HepG2 (cell line): ENCODE measurements around the gene CSN2. TPM values are rescaled to one million over a fixed set of nuclear protein-coding genes. Genes with fewer than 3 reads are reported as not detected.

ENCODE experiments used
- ATAC-seq: fragments of 200-7000 bp; cut with Tn5 transposase; 3 replicates; pipeline ENCODE4 v1.9.1; 2020; ENCODE audit warnings: mild to moderate bottlenecking, moderate library complexity
- BruUV-seq: library from RNA; stranded (reverse); fragments of 400-500 nt; replicated peaks from 2 replicates; lab custom pipeline; 2021; lab: Mats Ljungman, UMichigan
- CTCF ChIA-PET: fragments of 300-600 bp; formaldehyde crosslinking; extraction: SDS; loops from one replicate; lab custom pipeline; 2021; ENCODE audit warnings: low total read pairs, inconsistent platforms, low intra/inter-chr PET ratio; lab: Yijun Ruan, JAX
- POLR2A ChIA-PET: fragments of 350-600 bp; sonication (Branson Sonifier 250); formaldehyde crosslinking; loops from one replicate; lab custom pipeline; 2020; ENCODE audit warnings: antibody characterized with exemption, inconsistent platforms; lab: Yijun Ruan, JAX
- DNase-seq: peaks from one replicate; pipeline ENCODE4 v3.0.0-alpha.2; 2015; ENCODE audit warnings: low spot score
- FAIRE-seq: peaks from 3 replicates; lab custom pipeline; 2011; peaks lifted over from hg19 to GRCh38; lab: Jason Lieb, UNC
- H2AFZ ChIP-seq: one replicate; pipeline ENCODE4 v1.6.1; 2011; ENCODE audit warnings: low read length, inconsistent platforms
- H3K27ac ChIP-seq: fragments of 300-600 bp; 3 replicates; pipeline ENCODE4 v1.8.0; 2011; ENCODE audit warnings: mixed run types, mild to moderate bottlenecking, mixed read lengths, low read length, inconsistent platforms; ENCODE audit not compliant: insufficient read depth; ENCODE audit errors: extremely low read length
- H3K27me3 ChIP-seq, 2 experiments: fragments of 200-600 bp in 1 of 2; 2 replicates in 1 of 2; 3 replicates in 1 of 2; pipeline versions ENCODE4 v1.6.0 to v1.8.0; 2011; ENCODE audit warnings: low read length in 2 of 2, mild to moderate bottlenecking in 2 of 2, moderate library complexity in 2 of 2, inconsistent platforms in 1 of 2; ENCODE audit not compliant: insufficient read depth in 2 of 2, control insufficient read depth in 1 of 2
- H3K36me3 ChIP-seq, 2 experiments: fragments of 200-600 bp in 1 of 2; replicated peaks in 1 of 2; 2 replicates in 1 of 2; 3 replicates in 1 of 2; pipeline versions ENCODE4 v1.5.1 to v1.8.0; 2011; ENCODE audit warnings: low read length in 2 of 2, inconsistent platforms in 1 of 2; ENCODE audit not compliant: insufficient read depth in 2 of 2, control insufficient read depth in 1 of 2
- H3K4me1 ChIP-seq: 2 replicates; pipeline ENCODE4 v1.5.1; 2012; ENCODE audit warnings: low read length, inconsistent platforms; ENCODE audit not compliant: insufficient read depth
- H3K4me2 ChIP-seq: 2 replicates; pipeline ENCODE4 v1.6.0; 2011; ENCODE audit warnings: low read depth, low read length, inconsistent platforms
- H3K4me3 ChIP-seq, 3 experiments: fragments of 200-600 bp in 1 of 3; sonication (generic), shearing (Covaris generic) in 1 of 3; replicated peaks in 1 of 3; 2 replicates each; pipeline ENCODE4 v1.5.1; 2011 to 2016; ENCODE audit warnings: low read length in 3 of 3, inconsistent platforms in 2 of 3, low read depth in 2 of 3, mild to moderate bottlenecking in 2 of 3, control low read depth in 1 of 3, mixed read lengths in 1 of 3; ENCODE audit not compliant: insufficient read depth in 1 of 3
- H3K79me2 ChIP-seq: one replicate; pipeline ENCODE4 v1.6.1; 2011; ENCODE audit warnings: low read length, inconsistent platforms; ENCODE audit not compliant: insufficient read depth
- H3K9ac ChIP-seq: 2 replicates; pipeline ENCODE4 v1.6.0; 2011; ENCODE audit warnings: mild to moderate bottlenecking, low read depth, low read length, inconsistent platforms; ENCODE audit not compliant: insufficient read depth
- H3K9me3 ChIP-seq: 2 replicates; pipeline ENCODE4 v1.5.1; 2012; ENCODE audit warnings: mild to moderate bottlenecking, low read length
- H4K20me1 ChIP-seq: 2 replicates; pipeline ENCODE4 v1.6.0; 2011; ENCODE audit warnings: inconsistent platforms, mild to moderate bottlenecking, low read length, moderate library complexity; ENCODE audit not compliant: insufficient read depth
- BCL3 ChIP-seq: sonication (generic); formaldehyde crosslinking; IDR thresholded peaks from 2 replicates; pipeline ENCODE4 v1.5.1; 2020; ENCODE audit warnings: mild to moderate bottlenecking, missing genetic modification reagents, moderate library complexity
- BRF2 ChIP-seq: sonication (generic); formaldehyde crosslinking; IDR thresholded peaks from 2 replicates; pipeline ENCODE4 v1.8.1; 2022; ENCODE audit warnings: mild to moderate bottlenecking, missing genetic modification reagents
- IRF9 ChIP-seq: sonication (generic); formaldehyde crosslinking; IDR thresholded peaks from 2 replicates; pipeline ENCODE4 v1.8.0; 2022; ENCODE audit warnings: missing genetic modification reagents, mild to moderate bottlenecking, borderline replicate concordance
- KAT7 ChIP-seq: IDR thresholded peaks from 2 replicates; pipeline ENCODE4 v1.6.1; 2018; ENCODE audit warnings: borderline replicate concordance, missing compliant biosample characterization
- SIX4 ChIP-seq: sonication (generic); formaldehyde crosslinking; IDR thresholded peaks from 2 replicates; pipeline ENCODE4 v1.4.0; 2020; ENCODE audit warnings: missing genetic modification reagents
- TEAD2 ChIP-seq: sonication (generic); formaldehyde crosslinking; IDR thresholded peaks from 2 replicates; pipeline ENCODE4 v1.9.0; 2021; ENCODE audit warnings: missing genetic modification reagents
- ZFAT ChIP-seq: sonication (generic); formaldehyde crosslinking; conservative IDR thresholded peaks from 2 replicates; pipeline ENCODE4 v1.8.1; 2023; ENCODE audit warnings: missing genetic modification reagents, inconsistent platforms
- ZNF230 ChIP-seq: sonication (generic); formaldehyde crosslinking; IDR thresholded peaks from 2 replicates; pipeline ENCODE4 v1.4.0; 2020; ENCODE audit warnings: mild to moderate bottlenecking, missing genetic modification reagents
- ZNF296 ChIP-seq: sonication (generic); formaldehyde crosslinking; conservative IDR thresholded peaks from 2 replicates; pipeline ENCODE4 v1.5.0; 2020; ENCODE audit warnings: mild to moderate bottlenecking, missing genetic modification reagents
- ZNF343 ChIP-seq: sonication (generic); formaldehyde crosslinking; IDR thresholded peaks from 2 replicates; pipeline ENCODE4 v1.4.0; 2020; ENCODE audit warnings: mild to moderate bottlenecking, missing genetic modification reagents
- ZNF354B ChIP-seq: sonication (generic); formaldehyde crosslinking; IDR thresholded peaks from 2 replicates; pipeline ENCODE4 v1.8.0; 2022; ENCODE audit warnings: mild to moderate bottlenecking, missing genetic modification reagents
- ZNF367 ChIP-seq: sonication (generic); formaldehyde crosslinking; IDR thresholded peaks from 2 replicates; pipeline ENCODE4 v1.4.0; 2020; ENCODE audit warnings: missing genetic modification reagents, borderline replicate concordance
- ZNF383 ChIP-seq: sonication (generic); formaldehyde crosslinking; IDR thresholded peaks from 2 replicates; pipeline ENCODE4 v1.4.0; 2020; ENCODE audit warnings: missing genetic modification reagents, mild to moderate bottlenecking, borderline replicate concordance
- ZNF468 ChIP-seq: sonication (generic); formaldehyde crosslinking; IDR thresholded peaks from 2 replicates; pipeline ENCODE4 v1.8.0; 2022; ENCODE audit warnings: mild to moderate bottlenecking, moderate library complexity, missing genetic modification reagents
- ZNF484 ChIP-seq: sonication (generic); formaldehyde crosslinking; IDR thresholded peaks from 2 replicates; pipeline ENCODE4 v1.5.1; 2020; ENCODE audit warnings: mild to moderate bottlenecking, low read depth, missing genetic modification reagents, borderline replicate concordance
- WGBS: methylation state at CpG from one replicate; pipeline ENCODE4 v1.1.6; 2017; ENCODE audit warnings: low lambda C conversion rate; 5-methylcytosine and 5-hydroxymethylcytosine counted together
- in situ Hi-C: cut with HindIII; loops from 2 replicates; pipeline ENCODE4 v1.10.0; 2017; ENCODE audit warnings: low pct_unique_long_range_greater_than_20kb; ENCODE audit not compliant: extremely low pct_ligation_motif_present
- intact Hi-C: fragments of 100-400 bp; cut with micrococcal nuclease; formaldehyde crosslinking; loops from one replicate; pipeline ENCODE4 v1.10.0; 2022; ENCODE audit not compliant: unreplicated experiment
- polyA plus RNA-seq, 8 experiments: library from polyadenylated mRNA; depleted of rRNA in 3 of 8; stranded (reverse) in 7 of 8; unstranded in 1 of 8; fragments of >200 nt; fragmentation: Illumina TruSeq in 4 of 8; extraction: Trizol in 4 of 8; gene quantifications; 2 replicates each; pipeline versions ENCODE4 v1.2.1 to v1.2.3, GENCODE V29; 2011 to 2016; ENCODE audit warnings: low read depth in 4 of 8, missing spikeins in 1 of 8, mixed read lengths in 1 of 8; ENCODE audit not compliant: insufficient read depth in 1 of 8
- total RNA-seq, 5 experiments: library from RNA; depleted of rRNA; stranded (reverse); fragments of >200 nt; fragmentation: Illumina TruSeq; extraction: Trizol; gene quantifications; 2 replicates each; pipeline ENCODE4 v1.2.3, GENCODE V29; 2016; ENCODE audit warnings: low read depth in 1 of 5
- TF ChIP-seq, protein P1 (sequence below): sonication (generic); formaldehyde crosslinking; IDR thresholded peaks from 2 replicates; pipeline ENCODE4 v1.4.0; 2020; ENCODE audit warnings: missing genetic modification reagents
- TF ChIP-seq, protein P2 (sequence below): IDR thresholded peaks from 2 replicates; pipeline ENCODE4 v1.6.1; 2016; ENCODE audit warnings: missing genetic modification reagents, missing compliant biosample characterization

Gene CSN2
- total and polyA plus RNA-seq, 2 of the 13 experiments (the other 11 are each of a cell fraction or from before 2014, with no cell fraction given), result 0.15 TPM; not detected in 1

- H3K4me1 ChIP-seq, result no peaks in the 10 kb centered on the region
- H3K9ac ChIP-seq, result no peak overlapping the region
- H4K20me1 ChIP-seq, result no peaks in the 10 kb centered on the region
- no peak overlapping the region for H3K4me3 ChIP-seq
- no peak overlapping the region for H2AFZ ChIP-seq
- no peak overlapping the region for H3K4me2 ChIP-seq
- no peak for DNase-seq
- H3K27me3 ChIP-seq, result no peaks in the 10 kb centered on the region
- in situ Hi-C loops (no loop called here), intact Hi-C loops (no loop called here)
- H3K36me3 ChIP-seq, result no peaks in the 10 kb centered on the region
- ChIA-PET CTCF (no interaction called here), POLR2A (no interaction called here)
- no peak for ATAC-seq
- peaks cover 10% of the 10 kb centered on the region for H3K9me3 ChIP-seq
- no peak for TF ChIP-seq ZNF367
- no peak for TF ChIP-seq SIX4 (CRISPR knock-in tag)
- TF ChIP-seq ZNF343, result no peak
- TF ChIP-seq, protein P1, sequence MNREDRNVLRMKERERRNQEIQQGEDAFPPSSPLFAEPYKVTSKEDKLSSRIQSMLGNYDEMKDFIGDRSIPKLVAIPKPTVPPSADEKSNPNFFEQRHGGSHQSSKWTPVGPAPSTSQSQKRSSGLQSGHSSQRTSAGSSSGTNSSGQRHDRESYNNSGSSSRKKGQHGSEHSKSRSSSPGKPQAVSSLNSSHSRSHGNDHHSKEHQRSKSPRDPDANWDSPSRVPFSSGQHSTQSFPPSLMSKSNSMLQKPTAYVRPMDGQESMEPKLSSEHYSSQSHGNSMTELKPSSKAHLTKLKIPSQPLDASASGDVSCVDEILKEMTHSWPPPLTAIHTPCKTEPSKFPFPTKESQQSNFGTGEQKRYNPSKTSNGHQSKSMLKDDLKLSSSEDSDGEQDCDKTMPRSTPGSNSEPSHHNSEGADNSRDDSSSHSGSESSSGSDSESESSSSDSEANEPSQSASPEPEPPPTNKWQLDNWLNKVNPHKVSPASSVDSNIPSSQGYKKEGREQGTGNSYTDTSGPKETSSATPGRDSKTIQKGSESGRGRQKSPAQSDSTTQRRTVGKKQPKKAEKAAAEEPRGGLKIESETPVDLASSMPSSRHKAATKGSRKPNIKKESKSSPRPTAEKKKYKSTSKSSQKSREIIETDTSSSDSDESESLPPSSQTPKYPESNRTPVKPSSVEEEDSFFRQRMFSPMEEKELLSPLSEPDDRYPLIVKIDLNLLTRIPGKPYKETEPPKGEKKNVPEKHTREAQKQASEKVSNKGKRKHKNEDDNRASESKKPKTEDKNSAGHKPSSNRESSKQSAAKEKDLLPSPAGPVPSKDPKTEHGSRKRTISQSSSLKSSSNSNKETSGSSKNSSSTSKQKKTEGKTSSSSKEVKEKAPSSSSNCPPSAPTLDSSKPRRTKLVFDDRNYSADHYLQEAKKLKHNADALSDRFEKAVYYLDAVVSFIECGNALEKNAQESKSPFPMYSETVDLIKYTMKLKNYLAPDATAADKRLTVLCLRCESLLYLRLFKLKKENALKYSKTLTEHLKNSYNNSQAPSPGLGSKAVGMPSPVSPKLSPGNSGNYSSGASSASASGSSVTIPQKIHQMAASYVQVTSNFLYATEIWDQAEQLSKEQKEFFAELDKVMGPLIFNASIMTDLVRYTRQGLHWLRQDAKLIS (CRISPR knock-in tag), result no peak
- TF ChIP-seq BCL3 (CRISPR knock-in tag), result no peak
- TF ChIP-seq ZNF354B (CRISPR knock-in tag), result no peak
- no peak for TF ChIP-seq ZFAT (CRISPR knock-in tag)
- no peak for TF ChIP-seq ZNF296 (CRISPR knock-in tag)
- TF ChIP-seq ZNF383, result no peak
- TF ChIP-seq ZNF468, result no peak
- no peak for TF ChIP-seq BRF2 (CRISPR knock-in tag)
- TF ChIP-seq, protein P2, sequence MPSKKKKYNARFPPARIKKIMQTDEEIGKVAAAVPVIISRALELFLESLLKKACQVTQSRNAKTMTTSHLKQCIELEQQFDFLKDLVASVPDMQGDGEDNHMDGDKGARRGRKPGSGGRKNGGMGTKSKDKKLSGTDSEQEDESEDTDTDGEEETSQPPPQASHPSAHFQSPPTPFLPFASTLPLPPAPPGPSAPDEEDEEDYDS (CRISPR knock-in tag), result no peak
- TF ChIP-seq ZNF230, result no peak
- no peak for TF ChIP-seq ZNF484 (CRISPR knock-in tag)
- TF ChIP-seq TEAD2 (CRISPR knock-in tag), result no peak
- TF ChIP-seq KAT7 (CRISPR knock-in tag), result no peak
- TF ChIP-seq IRF9 (CRISPR knock-in tag), result no peak
- FAIRE-seq, result no peak
- no TSS peak for BruUV-seq
- WGBS, result 18% methylated on average over 1 of the region's 1 CpG
- H3K79me2 ChIP-seq, result no peaks in the 10 kb centered on the region
- no peak overlapping the region for H3K27ac ChIP-seq
Measured at GRCh38 chr4:69907151-69907550, 58.4 kb downstream of the CSN2 start.
